ENCODE measurements around the gene RAB10. TPM values are rescaled to one million over a fixed set of nuclear protein-coding genes. Genes with fewer than 3 reads are reported as not detected.

RAB10 gene
- total RNA-seq, 1 experiment from 2014 or later: 130 TPM

DNA sequence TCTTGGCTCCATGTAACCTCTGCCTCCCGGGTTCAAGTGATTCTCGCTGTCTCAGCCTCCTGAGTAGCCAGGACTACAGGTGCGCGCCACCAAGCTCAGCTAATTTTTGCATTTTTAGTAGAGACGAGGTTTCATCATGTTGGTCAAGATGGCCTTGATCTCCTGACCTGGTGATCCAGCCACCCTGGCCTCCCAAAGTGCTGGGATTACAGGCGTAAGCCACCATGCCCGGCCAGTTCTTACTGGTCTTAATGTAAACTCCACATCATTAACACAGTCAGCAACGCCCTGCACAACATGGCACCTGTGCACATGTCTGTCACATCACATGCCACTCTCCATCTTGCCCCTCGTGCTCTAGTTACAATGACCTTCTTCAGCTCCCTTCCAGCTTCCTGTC is 45.8 kb upstream of the RAB10 start:
- H3K56ac ChIP-seq (ENCODE audit: insufficient read length, low read depth, low read length): no peak overlapping the region
- no peak overlapping the region for H3K4ac ChIP-seq (ENCODE audit: low read depth, low read length)
- H3T11ph ChIP-seq (ENCODE audit: low read length): no peak overlapping the region
- H4K91ac ChIP-seq (ENCODE audit: insufficient read length, low read depth, low read length): no peak overlapping the region
- H3K4me2 ChIP-seq (ENCODE audit: insufficient read depth, insufficient read length, low read length): no peak overlapping the region
- no peak overlapping the region for H3K23ac ChIP-seq (ENCODE audit: insufficient read length, low read depth, low read length)
- no peak overlapping the region for H3K14ac ChIP-seq (ENCODE audit: insufficient read depth, low read length)
- no peak overlapping the region for H3K27ac Mint-ChIP-seq
- H4K8ac ChIP-seq (replicated peaks; ENCODE audit: insufficient read length, low read depth, low read length): no peak overlapping the region
- H3K23me2 ChIP-seq (ENCODE audit: insufficient read length, low read depth, low read length, poor library complexity, severe bottlenecking): peaks cover under 1% of the 10 kb centered on the region
- H2AFZ ChIP-seq (ENCODE audit: low read length): no peak overlapping the region
- no peak overlapping the region for H3K9ac ChIP-seq (ENCODE audit: extremely low read depth, insufficient read length, low read length)
- no peak overlapping the region for H2AK5ac ChIP-seq (ENCODE audit: insufficient read length, low read length)
- TF ChIP-seq, protein P1, sequence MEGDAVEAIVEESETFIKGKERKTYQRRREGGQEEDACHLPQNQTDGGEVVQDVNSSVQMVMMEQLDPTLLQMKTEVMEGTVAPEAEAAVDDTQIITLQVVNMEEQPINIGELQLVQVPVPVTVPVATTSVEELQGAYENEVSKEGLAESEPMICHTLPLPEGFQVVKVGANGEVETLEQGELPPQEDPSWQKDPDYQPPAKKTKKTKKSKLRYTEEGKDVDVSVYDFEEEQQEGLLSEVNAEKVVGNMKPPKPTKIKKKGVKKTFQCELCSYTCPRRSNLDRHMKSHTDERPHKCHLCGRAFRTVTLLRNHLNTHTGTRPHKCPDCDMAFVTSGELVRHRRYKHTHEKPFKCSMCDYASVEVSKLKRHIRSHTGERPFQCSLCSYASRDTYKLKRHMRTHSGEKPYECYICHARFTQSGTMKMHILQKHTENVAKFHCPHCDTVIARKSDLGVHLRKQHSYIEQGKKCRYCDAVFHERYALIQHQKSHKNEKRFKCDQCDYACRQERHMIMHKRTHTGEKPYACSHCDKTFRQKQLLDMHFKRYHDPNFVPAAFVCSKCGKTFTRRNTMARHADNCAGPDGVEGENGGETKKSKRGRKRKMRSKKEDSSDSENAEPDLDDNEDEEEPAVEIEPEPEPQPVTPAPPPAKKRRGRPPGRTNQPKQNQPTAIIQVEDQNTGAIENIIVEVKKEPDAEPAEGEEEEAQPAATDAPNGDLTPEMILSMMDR (conservative IDR thresholded peaks at IDR 0.05): no peak
- H2BK120ac ChIP-seq (ENCODE audit: low read depth, low read length, poor library complexity, severe bottlenecking): no peak overlapping the region
- H2BK20ac ChIP-seq (ENCODE audit: low read depth, low read length, poor library complexity, severe bottlenecking): no peak overlapping the region
- no peak overlapping the region for H3K18ac ChIP-seq (ENCODE audit: insufficient read length, low read depth, low read length)
- no CpG with 5 or more reads among the region's 9 CpGs for WGBS (ENCODE audit: extremely low coverage, insufficient read length, low lambda C conversion rate)
- no peaks in the 10 kb centered on the region for H3K27me3 Mint-ChIP-seq (ENCODE audit: low read depth)
- no peak overlapping the region for H2BK12ac ChIP-seq (ENCODE audit: insufficient read length, low read depth, low read length)
- no peak overlapping the region for H4K5ac ChIP-seq (ENCODE audit: insufficient read length, low read depth, low read length)
- no peaks in the 10 kb centered on the region for H3K4me1 ChIP-seq (ENCODE audit: insufficient read depth, low read length)
- H3K4me1 Mint-ChIP-seq: peaks cover 3 to 6% of the 10 kb centered on the region in 2 experiments
- H2BK5ac ChIP-seq (ENCODE audit: insufficient read length, low read length): no peak overlapping the region
- no peak for DNase-seq
- peaks cover 0 to 2% (median 0%) of the 10 kb centered on the region in 3 experiments; a peak in 1 of 7 replicates for H3K36me3 Mint-ChIP-seq (ENCODE audit: insufficient read depth in 1 of 3, low read depth in 3 of 3)
- no peaks in the 10 kb centered on the region for H3K79me2 ChIP-seq (ENCODE audit: insufficient read depth, low read length)
- H3K9me3 Mint-ChIP-seq: no peaks in the 10 kb centered on the region
- no peaks in the 10 kb centered on the region for H3K9me3 ChIP-seq (ENCODE audit: control insufficient read depth, low read depth, low read length)
- no peaks in the 10 kb centered on the region for H4K20me1 ChIP-seq (ENCODE audit: control insufficient read depth, insufficient read depth, insufficient read length)
- H3K79me1 ChIP-seq (ENCODE audit: insufficient read depth, low read depth, low read length, poor library complexity, severe bottlenecking): no peaks in the 10 kb centered on the region
- no peaks in the 10 kb centered on the region for H3K27me3 ChIP-seq (ENCODE audit: insufficient read depth, low read length)
- H2BK15ac ChIP-seq (ENCODE audit: low read depth, low read length): no peak overlapping the region
- H3K4me3 Mint-ChIP-seq: no peak overlapping the region
- no peak overlapping the region for H3K27ac ChIP-seq (ENCODE audit: insufficient read length, low read depth, low read length)

Data from H9 (cell line).